ENCODE measurements around the gene PLD1.

PLD1 gene

DNA sequence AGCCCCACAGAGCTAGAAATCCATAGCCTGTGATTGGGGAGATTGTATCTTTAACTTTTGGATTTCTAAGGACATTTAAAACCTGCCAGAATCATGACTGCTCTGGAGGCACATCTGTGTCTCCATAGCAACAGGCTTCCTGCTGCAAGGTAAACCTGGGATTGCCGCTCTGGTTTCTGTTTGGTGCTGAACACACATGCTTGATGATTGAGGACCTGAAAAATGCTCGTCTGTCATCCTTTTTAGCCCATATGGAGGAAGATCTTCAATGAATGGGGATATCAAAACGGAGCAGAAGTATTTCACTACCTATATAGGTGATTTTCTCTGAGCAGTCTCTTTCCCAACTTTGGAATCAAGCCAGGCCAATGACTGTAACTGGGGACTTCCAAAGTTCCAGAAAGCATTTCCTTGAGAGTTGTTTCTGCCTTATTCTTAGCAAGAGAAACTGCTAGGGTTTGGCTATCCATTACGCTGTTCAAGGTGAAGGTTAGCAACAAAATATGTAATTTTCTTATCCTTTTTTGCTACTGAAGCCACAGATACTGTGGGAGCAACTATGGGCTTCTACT is 253.6 kb downstream of the PLD1 start:
- DNase-seq = no peak

DNA sequence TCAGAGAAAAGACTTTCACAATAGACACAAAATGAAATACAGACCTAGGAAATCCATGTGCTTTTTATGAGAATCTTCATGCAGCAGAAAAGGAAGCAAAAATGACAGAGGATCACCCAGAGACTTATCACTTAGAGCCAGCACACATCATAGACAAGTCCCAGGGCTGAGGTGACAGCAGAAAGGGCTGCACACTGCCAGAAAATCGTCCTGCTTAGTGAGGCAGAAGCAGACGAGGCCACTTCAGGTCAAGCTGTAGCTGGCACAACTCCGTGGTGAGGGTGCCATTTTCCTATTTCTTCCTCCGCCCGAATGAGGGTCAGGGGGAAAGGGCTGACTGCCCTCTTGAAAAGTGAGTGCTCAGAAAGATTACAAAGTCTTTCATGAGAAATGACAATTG is 254.1 kb downstream of the PLD1 start:
- DNase-seq = no peak

DNA sequence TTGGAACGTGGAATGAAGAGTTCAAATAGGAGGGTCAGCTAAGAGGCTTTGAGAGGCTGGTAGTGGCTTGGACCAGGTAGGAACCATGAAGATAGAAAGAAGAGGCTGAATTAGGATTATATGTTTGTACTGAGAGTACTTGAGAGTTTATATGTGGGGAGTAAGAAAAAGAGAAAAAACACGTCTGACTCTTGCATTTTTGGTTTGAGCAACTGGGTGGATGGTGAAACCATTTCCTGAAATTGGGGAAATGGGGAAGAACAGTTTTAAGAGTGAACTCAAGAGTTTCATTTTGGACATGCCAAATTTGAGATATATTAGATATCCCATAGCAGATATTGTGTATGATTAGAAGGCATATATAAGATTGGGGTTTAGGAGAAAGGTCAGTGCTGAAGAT is 257.2 kb downstream of the PLD1 start:
- peak; percentile 92 for DNase-seq

DNA sequence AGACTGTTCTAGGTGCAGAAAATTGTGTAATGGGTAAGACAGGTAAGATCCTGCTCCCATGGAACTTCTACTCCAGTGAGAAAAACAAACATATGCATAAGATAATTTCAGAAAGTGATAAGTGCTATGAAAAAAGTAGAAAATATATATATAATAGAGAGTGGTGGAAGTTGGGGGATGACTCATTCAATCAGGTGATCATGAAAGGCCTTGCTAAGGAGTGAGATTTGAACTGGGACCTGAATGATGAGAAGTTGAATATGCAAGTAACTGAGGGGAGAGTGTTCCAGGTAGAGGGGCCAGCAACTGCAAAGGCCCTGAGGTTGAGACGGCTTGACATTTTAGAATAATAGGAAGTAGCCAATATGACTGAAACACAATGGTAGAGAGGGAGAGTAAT is 257.8 kb downstream of the PLD1 start:
- no peak for DNase-seq

DNA sequence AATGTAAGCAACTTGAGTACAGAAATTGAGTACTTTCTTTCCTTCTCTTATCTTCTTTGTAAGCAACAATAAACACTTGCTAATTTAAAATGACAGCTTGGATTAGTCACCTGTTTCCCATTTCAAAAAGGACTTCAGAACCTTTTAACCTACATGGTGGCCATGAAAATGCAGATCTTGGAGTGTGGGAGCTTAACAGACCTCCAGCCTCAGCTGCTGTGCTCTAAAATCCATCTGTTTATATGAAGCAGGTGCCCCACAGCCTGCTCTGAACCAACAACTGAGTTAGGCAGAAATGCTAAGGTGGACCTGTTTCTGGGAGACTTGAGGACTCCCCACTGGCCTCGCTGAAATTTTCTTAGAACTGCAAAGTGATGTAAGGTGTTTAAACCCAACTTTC is 259.0 kb downstream of the PLD1 start:
- DNase-seq = no peak

All from inflammatory macrophage treated with lipopolysaccharide for 4 hours (primary cell).